Activated T-helper 17 cell treated with anti-CD3 and anti-CD28 coated beads, Interleukin-2, amount 50 U/mL, for 72 hours (primary cell): ENCODE results near the gene POFUT2. TPM values are rescaled to one million over a fixed set of nuclear protein-coding genes. Genes with fewer than 3 reads are reported as not detected.

Experiments used
- ATAC-seq: fragments of 150-1000 bp; cut with Tn5 transposase; replicated peaks from 2 replicates; pipeline ENCODE4 v1.10.0; 2021; ENCODE audit warnings: mild to moderate bottlenecking, moderate library complexity
- H3K27ac Mint-ChIP-seq: one replicate; pipeline ENCODE4 v1.8.0; 2022; ENCODE audit warnings: mixed read lengths
- H3K27me3 Mint-ChIP-seq: one replicate; pipeline ENCODE4 v1.8.0; 2022; ENCODE audit warnings: mixed read lengths
- H3K36me3 Mint-ChIP-seq: one replicate; pipeline ENCODE4 v1.8.0; 2022; ENCODE audit warnings: low read depth, mild to moderate bottlenecking, mixed read lengths
- H3K4me1 Mint-ChIP-seq: one replicate; pipeline ENCODE4 v1.8.0; 2022; ENCODE audit warnings: mixed read lengths
- H3K4me3 Mint-ChIP-seq: one replicate; pipeline ENCODE4 v1.8.0; 2022; ENCODE audit warnings: mild to moderate bottlenecking, mixed read lengths
- H3K9me3 Mint-ChIP-seq: one replicate; pipeline ENCODE4 v1.8.0; 2022; ENCODE audit warnings: mixed read lengths
- total RNA-seq, 2 donors: library from RNA; stranded (reverse); gene quantifications; one replicate each; pipeline ENCODE4 v1.2.3, GENCODE V29; 2022

POFUT2 gene
- total RNA-seq, 2 donors from 2014 or later, result 12.0 to 22.8 TPM

DNA sequence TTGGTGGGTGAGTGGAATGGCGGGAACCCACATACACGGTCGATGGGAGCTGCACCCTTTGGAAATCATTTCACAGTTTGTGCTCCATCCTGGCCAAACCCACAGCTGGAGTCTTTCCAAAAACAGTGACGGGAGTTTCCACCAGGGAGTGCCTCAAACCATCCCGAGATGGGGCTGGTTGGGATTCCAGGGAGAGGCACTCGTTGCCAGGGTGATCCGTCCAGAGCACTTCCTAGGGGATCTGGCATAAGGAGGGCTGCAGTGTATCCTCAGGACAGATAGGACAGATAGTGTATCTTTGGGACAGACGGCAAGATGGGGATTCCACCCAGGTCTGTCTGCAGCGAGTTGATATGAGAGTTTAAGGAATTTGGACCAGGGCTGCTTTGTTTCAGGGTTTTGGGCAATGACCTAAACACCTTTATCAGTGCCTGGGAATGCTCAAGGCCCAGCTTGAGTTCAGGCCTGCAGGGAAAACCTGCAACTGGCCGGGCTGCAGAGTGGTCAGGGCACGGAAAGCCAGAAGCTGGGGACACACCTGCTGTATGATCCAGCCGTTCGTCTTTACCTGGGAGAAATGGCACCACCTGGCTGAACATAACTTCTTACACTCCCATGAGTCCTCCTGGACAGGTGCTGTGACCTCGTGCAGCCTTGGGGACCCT is 3.4 kb upstream of the POFUT2 start:
- peaks cover 5% of the 10 kb centered on the region for H3K36me3 Mint-ChIP-seq
- no peak overlapping the region for H3K4me3 Mint-ChIP-seq
- ATAC-seq, result no peak
- H3K4me1 Mint-ChIP-seq, result peaks cover 3% of the 10 kb centered on the region
- H3K27ac Mint-ChIP-seq, result no peak overlapping the region
- no peaks in the 10 kb centered on the region for H3K9me3 Mint-ChIP-seq
- H3K27me3 Mint-ChIP-seq, result no peaks in the 10 kb centered on the region

GRCh38 chr21:45289655-45290515 is 2.2 kb upstream of the POFUT2 start:
- no peak overlapping the region for H3K27ac Mint-ChIP-seq
- ATAC-seq, result no peak
- H3K9me3 Mint-ChIP-seq, result no peaks in the 10 kb centered on the region
- H3K4me1 Mint-ChIP-seq, result peaks cover 8% of the 10 kb centered on the region
- H3K36me3 Mint-ChIP-seq, result peaks cover 15% of the 10 kb centered on the region
- H3K4me3 Mint-ChIP-seq, result peak overlapping the region; percentile 28
- H3K27me3 Mint-ChIP-seq, result no peaks in the 10 kb centered on the region

GRCh38 chr21:45289134-45289533 is 1.4 kb upstream of the POFUT2 start:
- Mint-ChIP-seq H3K36me3 (peaks cover 21% of the 10 kb centered on the region), H3K27ac (no peak overlapping the region), H3K4me1 (peaks cover 8% of the 10 kb centered on the region), H3K27me3 (no peaks in the 10 kb centered on the region), H3K9me3 (no peaks in the 10 kb centered on the region), H3K4me3 (peak overlapping the region; percentile 28)
- ATAC-seq, result no peak

- Mint-ChIP-seq H3K36me3 (peaks cover 25% of the 10 kb centered on the region), H3K27ac (no peak overlapping the region), H3K27me3 (no peaks in the 10 kb centered on the region), H3K9me3 (no peaks in the 10 kb centered on the region), H3K4me3 (peak overlapping the region; percentile 28), H3K4me1 (peaks cover 8% of the 10 kb centered on the region)
- ATAC-seq, result no peak
These were observed 746 bp upstream of the POFUT2 start for GRCh38 chr21:45288441-45288841.

DNA sequence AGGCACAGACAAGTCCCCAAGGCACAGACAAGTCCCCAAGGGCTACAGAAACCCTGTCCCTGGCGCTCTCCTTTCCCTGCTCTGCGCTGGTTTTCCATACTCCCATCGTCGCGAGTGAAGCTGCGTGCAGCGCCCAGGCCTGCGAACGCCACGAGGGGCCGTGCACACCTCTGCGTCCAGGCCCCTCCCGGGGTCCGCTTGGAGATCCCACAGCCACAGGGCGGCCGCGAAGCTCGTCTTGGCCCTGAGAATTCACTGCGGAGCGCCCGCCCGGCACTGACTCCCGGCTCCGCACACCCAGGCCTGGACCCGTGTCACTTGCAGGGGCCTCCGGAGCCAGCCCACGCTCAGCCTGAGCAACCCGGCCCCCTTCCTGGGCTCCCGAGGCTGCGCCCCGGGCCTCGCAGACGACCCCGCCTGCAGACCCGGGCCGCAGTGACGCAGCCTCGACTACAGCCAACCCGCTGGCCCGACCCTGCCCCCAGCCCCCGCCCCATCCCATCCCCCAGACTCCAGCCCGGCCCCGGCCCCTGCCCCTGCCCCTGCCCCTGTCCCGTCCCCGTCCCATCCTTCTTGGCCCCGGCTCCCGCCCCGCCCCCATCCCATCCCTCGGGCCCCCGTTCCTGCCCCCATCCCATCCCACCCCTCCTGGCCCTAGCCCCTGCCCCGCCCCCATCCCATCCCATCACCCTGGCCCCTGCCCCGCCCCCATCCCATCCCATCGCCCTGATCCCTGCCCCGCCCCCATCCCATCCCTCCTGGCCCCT is 841 bp downstream of the POFUT2 start:
- H3K4me3 Mint-ChIP-seq, result peak overlapping the region; percentile 44
- H3K27me3 Mint-ChIP-seq, result no peaks in the 10 kb centered on the region
- H3K9me3 Mint-ChIP-seq, result no peaks in the 10 kb centered on the region
- no peak overlapping the region for H3K27ac Mint-ChIP-seq
- peaks cover 26% of the 10 kb centered on the region for H3K36me3 Mint-ChIP-seq
- peaks cover 8% of the 10 kb centered on the region for H3K4me1 Mint-ChIP-seq
- no peak for ATAC-seq

- peak overlapping the region; percentile 71 for H3K27ac Mint-ChIP-seq
- H3K27me3 Mint-ChIP-seq, result no peaks in the 10 kb centered on the region
- ATAC-seq, result no peak
- H3K9me3 Mint-ChIP-seq, result no peaks in the 10 kb centered on the region
- H3K36me3 Mint-ChIP-seq, result peaks cover 41% of the 10 kb centered on the region
- peaks cover 8% of the 10 kb centered on the region for H3K4me1 Mint-ChIP-seq
- H3K4me3 Mint-ChIP-seq, result peak overlapping the region; percentile 26
These were observed 2.3 kb downstream of the POFUT2 start for GRCh38 chr21:45285266-45285931.

DNA sequence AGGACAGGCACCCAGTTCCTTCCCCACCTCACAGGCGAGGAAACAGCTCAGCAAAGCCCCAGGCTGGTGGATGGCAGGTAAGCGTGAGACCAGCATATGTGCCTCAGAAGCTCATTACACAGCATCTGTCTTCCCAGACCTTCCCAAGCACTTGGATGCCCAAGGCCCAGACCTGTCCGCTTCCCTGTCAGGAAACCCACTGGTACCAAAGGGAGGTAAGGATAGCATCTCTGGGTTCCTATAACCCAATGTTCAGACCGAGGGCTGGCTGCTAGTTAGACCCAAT is 3.3 kb downstream of the POFUT2 start:
- ATAC-seq, result no peak
- peaks cover 8% of the 10 kb centered on the region for H3K4me1 Mint-ChIP-seq
- no peak overlapping the region for H3K27ac Mint-ChIP-seq
- no peak overlapping the region for H3K4me3 Mint-ChIP-seq
- H3K9me3 Mint-ChIP-seq, result no peaks in the 10 kb centered on the region
- peaks cover 51% of the 10 kb centered on the region for H3K36me3 Mint-ChIP-seq
- no peaks in the 10 kb centered on the region for H3K27me3 Mint-ChIP-seq

DNA sequence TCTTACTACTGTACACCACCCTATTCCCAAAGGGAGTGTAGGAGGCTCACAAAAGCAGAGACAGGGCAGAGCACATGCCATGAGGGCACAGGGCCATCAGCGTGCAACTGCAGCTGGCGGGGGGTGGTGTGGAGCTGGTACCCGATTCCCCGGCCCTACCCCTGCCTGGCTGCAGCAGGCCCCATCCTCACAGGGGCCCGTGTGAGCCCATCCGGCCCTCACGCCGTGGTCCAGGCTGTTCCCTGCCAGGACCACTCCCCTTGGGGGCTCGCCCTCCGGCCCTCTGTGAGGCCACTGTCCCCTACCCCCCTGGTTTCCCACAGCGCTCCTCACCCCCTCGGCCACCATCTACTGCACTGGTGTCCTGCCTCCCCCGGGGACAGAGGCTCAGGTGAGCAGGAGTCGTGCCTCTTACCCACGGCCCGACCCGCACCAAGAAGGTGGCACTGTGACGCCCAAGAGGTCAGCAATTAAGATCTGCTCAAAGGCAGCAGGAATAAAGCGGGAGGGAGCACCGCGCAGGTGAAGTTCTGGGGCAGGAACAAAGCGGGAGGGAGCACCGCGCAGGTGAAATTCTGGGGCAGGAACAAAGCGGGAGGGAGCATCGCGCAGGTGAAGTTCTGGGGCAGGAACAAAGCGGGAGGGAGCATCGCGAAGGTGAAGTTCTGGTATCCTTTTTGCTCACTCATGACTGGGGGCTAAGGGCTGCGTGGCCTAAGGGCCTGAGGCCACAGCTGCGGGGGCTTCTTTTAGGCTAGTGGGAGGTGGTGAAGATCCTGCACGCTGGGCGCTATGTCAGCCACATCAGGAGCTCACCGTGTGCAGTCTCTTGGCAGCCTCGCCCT is 3.9 kb downstream of the POFUT2 start:
- Mint-ChIP-seq H3K9me3 (no peaks in the 10 kb centered on the region), H3K27me3 (no peaks in the 10 kb centered on the region), H3K27ac (no peak overlapping the region), H3K4me1 (peaks cover 8% of the 10 kb centered on the region), H3K36me3 (peaks cover 53% of the 10 kb centered on the region), H3K4me3 (no peak overlapping the region)
- no peak for ATAC-seq

GRCh38 chr21:45283035-45283610 is 4.6 kb downstream of the POFUT2 start:
- no peaks in the 10 kb centered on the region for H3K9me3 Mint-ChIP-seq
- peaks cover 8% of the 10 kb centered on the region for H3K4me1 Mint-ChIP-seq
- ATAC-seq, result no peak
- H3K27ac Mint-ChIP-seq, result no peak overlapping the region
- H3K27me3 Mint-ChIP-seq, result no peaks in the 10 kb centered on the region
- H3K4me3 Mint-ChIP-seq, result no peak overlapping the region
- H3K36me3 Mint-ChIP-seq, result peaks cover 53% of the 10 kb centered on the region

DNA sequence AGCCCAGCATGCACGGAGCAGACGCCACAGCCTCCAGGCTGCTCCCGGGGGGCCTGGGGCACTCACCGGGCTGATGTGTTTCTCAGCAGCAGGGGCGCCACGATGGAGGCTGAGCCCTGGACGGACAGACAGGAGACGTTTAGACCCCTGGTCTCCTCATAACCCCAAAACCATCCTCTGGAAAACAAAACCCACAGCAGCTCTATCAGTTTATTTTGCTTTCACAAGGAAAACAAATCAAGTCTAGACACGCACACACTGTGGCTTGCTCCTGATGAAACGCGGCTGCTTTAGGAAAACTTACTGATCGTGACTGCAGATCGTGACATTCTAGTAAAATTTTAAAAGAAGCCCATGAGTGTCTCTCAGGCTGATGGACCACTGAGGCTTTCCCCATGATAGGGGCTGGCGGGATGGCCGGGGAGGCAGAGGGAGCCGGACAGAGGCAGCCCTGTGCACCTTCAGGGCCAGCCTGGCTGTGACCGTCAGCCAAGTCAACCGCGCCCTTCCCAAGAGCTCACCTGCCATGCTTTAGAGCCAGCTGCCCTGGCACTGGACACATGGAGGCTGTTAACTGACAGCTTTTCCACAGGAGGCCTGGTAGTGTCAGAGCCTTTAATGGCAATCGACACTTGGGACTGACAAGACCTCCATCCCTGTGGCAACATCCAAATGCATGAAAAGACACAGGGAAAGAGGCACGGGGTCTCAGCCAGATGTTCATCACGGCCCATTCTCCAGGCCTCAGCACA is 5.2 kb downstream of the POFUT2 start:
- Mint-ChIP-seq H3K36me3 (peaks cover 48% of the 10 kb centered on the region), H3K4me1 (peaks cover 8% of the 10 kb centered on the region), H3K27ac (no peak overlapping the region), H3K9me3 (no peaks in the 10 kb centered on the region), H3K4me3 (no peak overlapping the region), H3K27me3 (no peaks in the 10 kb centered on the region)
- no peak for ATAC-seq

- Mint-ChIP-seq H3K9me3 (no peaks in the 10 kb centered on the region), H3K27ac (no peak overlapping the region), H3K36me3 (peaks cover 53% of the 10 kb centered on the region), H3K27me3 (no peaks in the 10 kb centered on the region), H3K4me1 (peaks cover 8% of the 10 kb centered on the region), H3K4me3 (no peak overlapping the region)
- ATAC-seq, result no peak
These were observed 6.0 kb downstream of the POFUT2 start for GRCh38 chr21:45281411-45282282.

- Mint-ChIP-seq H3K9me3 (no peaks in the 10 kb centered on the region), H3K4me1 (peaks cover 8% of the 10 kb centered on the region), H3K27ac (no peak overlapping the region)
These were observed 6.7 kb downstream of the POFUT2 start for GRCh38 chr21:45280969-45281368.

More at GRCh38 chr21:45280969-45281368, 6.7 kb downstream of the POFUT2 start:
- Mint-ChIP-seq H3K27me3 (no peaks in the 10 kb centered on the region), H3K4me3 (no peak overlapping the region), H3K36me3 (peaks cover 58% of the 10 kb centered on the region)
- no peak for ATAC-seq
